ENCODE data around the gene MMP28.

Gene MMP28

DNA sequence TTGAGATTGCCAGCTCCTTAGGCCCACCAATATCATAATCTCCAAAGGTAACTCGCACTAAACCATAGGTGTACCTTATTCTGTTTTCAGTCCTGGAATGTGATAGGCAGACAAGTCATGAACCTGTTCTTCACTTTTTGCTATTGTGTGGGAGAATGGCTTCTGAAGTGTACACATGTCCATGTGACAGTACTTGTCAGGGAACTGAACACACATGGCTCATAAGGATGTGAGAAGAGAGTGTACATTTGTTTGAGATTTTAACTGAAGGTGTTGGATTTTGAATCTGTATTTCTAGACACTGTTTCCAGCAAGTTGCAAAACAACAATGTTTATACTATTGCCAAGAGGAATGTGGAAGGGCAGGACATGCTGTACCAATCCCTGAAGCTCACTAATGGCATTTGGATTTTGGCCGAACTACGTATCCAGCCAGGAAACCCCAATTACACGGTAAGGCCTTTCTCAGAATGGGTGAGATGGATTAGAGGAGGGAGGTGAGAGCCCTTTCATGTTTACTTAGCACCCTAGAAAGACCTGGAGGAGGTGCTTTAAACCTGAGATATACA, 78.5 kb downstream of the MMP28 start:
- DNase-seq: no peak

DNA sequence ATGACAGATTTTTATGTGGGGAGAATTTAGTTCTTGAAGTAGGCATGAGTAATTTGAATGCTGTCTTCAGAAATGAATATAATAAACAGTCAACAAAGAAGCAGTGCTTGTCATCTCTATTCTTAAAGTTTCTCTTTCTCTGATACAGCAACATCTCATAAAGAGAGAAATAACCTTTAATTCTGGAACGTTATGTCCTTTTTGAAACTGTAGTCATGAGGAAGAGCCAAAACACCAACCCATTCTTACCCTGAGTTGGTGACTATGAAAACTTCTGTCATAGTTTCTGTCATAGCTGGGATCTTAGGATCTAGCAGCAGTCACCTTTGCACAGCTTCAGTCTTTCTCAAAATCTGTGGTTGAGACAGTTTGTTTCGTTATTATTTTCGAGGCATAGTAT, 79.3 kb downstream of the MMP28 start:
- DNase-seq: no peak
